SJSA1 (cell line): ENCODE data around the gene MRTFA. TPM values are rescaled to one million over a fixed set of nuclear protein-coding genes. Genes with fewer than 3 reads are reported as not detected.
"Not testable (repeated sequence)": the region's sequence is repeated elsewhere in the genome, so short reads cannot be mapped to it uniquely, and the experiment has no call there.

Experiments
- DNase-seq, 2 experiments: peaks; one replicate each; pipeline ENCODE4 v3.0.0-alpha.2; 2015 to 2020; ENCODE audit warnings: low spot score in 2 of 2, low read depth in 1 of 2
- H3K27ac ChIP-seq: fragments of 250-450 bp; sonication (Bioruptor Pico); 2 replicates; pipeline ENCODE4 v1.5.1; 2020; ENCODE audit warnings: mild to moderate bottlenecking, moderate library complexity
- H3K27me3 ChIP-seq: fragments of 250-450 bp; sonication (Bioruptor Pico); replicated peaks from 2 replicates; pipeline ENCODE4 v1.5.1; 2020; ENCODE audit warnings: mild to moderate bottlenecking, moderate library complexity
- H3K36me3 ChIP-seq: fragments of 250-450 bp; sonication (Bioruptor Pico); 2 replicates; pipeline ENCODE4 v1.5.1; 2020; ENCODE audit warnings: mild to moderate bottlenecking
- H3K4me1 ChIP-seq: fragments of 250-450 bp; sonication (Bioruptor Pico); replicated peaks from 2 replicates; pipeline ENCODE4 v1.6.1; 2021; ENCODE audit warnings: mild to moderate bottlenecking
- H3K4me3 ChIP-seq: fragments of 250-450 bp; sonication (Bioruptor Pico); 2 replicates; pipeline ENCODE4 v1.5.1; 2020; ENCODE audit warnings: mild to moderate bottlenecking
- H3K9me3 ChIP-seq: fragments of 250-450 bp; sonication (Bioruptor Pico); replicated peaks from 2 replicates; pipeline ENCODE4 v1.5.1; 2020; ENCODE audit warnings: mild to moderate bottlenecking
- total RNA-seq: library from RNA; depleted of rRNA; stranded (reverse); fragments of >200 nt; shearing (Covaris generic); gene quantifications from 2 replicates; pipeline ENCODE4 v1.2.3, GENCODE V29; 2014

Gene MRTFA
- total RNA-seq, 1 experiment from 2014 or later, result 27.8 TPM

- H3K27ac ChIP-seq, result peak overlapping the region; percentile 58
- peaks cover 8% of the 10 kb centered on the region; the same call in 1 of the 2 replicates for H3K36me3 ChIP-seq
- H3K9me3 ChIP-seq, result no peaks in the 10 kb centered on the region
- H3K27me3 ChIP-seq, result no peaks in the 10 kb centered on the region
- peaks cover 45% of the 10 kb centered on the region for H3K4me1 ChIP-seq
- H3K4me3 ChIP-seq, result no peak overlapping the region
- peak in 1 of 2 experiments; percentile 37 for DNase-seq
These were observed 100.9 kb downstream of the MRTFA start for GRCh38 chr22:40535642-40536041.

- H3K27ac ChIP-seq, result peak overlapping the region; percentile 58
- no peak for DNase-seq
- peaks cover 45% of the 10 kb centered on the region for H3K4me1 ChIP-seq
- H3K27me3 ChIP-seq, result no peaks in the 10 kb centered on the region
- no peak overlapping the region for H3K4me3 ChIP-seq
- peaks cover 8% of the 10 kb centered on the region; the same call in 1 of the 2 replicates for H3K36me3 ChIP-seq
- no peaks in the 10 kb centered on the region for H3K9me3 ChIP-seq
These were observed 101.4 kb downstream of the MRTFA start for GRCh38 chr22:40535189-40535512.

- Histone ChIP-seq H3K4me3 (no peak overlapping the region), H3K36me3 (peaks cover 8% of the 10 kb centered on the region; the same call in 1 of the 2 replicates), H3K9me3 (no peaks in the 10 kb centered on the region), H3K27ac (peak overlapping the region; percentile 58), H3K27me3 (no peaks in the 10 kb centered on the region), H3K4me1 (peaks cover 45% of the 10 kb centered on the region)
- peak; percentile 49 to 72 for DNase-seq
These were observed 101.9 kb downstream of the MRTFA start for GRCh38 chr22:40534379-40535188.

GRCh38 chr22:40533712-40534378, 102.7 kb downstream of the MRTFA start:
- Histone ChIP-seq H3K36me3 (peaks cover 8% of the 10 kb centered on the region; the same call in 1 of the 2 replicates), H3K9me3 (no peaks in the 10 kb centered on the region), H3K27me3 (no peaks in the 10 kb centered on the region), H3K4me1 (peaks cover 45% of the 10 kb centered on the region), H3K27ac (peak overlapping the region; percentile 58), H3K4me3 (peak overlapping the region; percentile 25)
- DNase-seq, result peak in 1 of 2 experiments; percentile 65

- Histone ChIP-seq H3K4me1 (peaks cover 45% of the 10 kb centered on the region), H3K27ac (no peak overlapping the region), H3K9me3 (no peaks in the 10 kb centered on the region), H3K36me3 (peaks cover 8% of the 10 kb centered on the region; the same call in 1 of the 2 replicates), H3K27me3 (no peaks in the 10 kb centered on the region), H3K4me3 (peak overlapping the region; percentile 25; the same call in 1 of the 2 replicates)
- DNase-seq, result no peak
These were observed 104.3 kb downstream of the MRTFA start for GRCh38 chr22:40531951-40532900.

GRCh38 chr22:40530391-40530790, 106.1 kb downstream of the MRTFA start:
- not testable (repeated sequence) for H3K36me3 ChIP-seq, H3K27ac ChIP-seq

GRCh38 chr22:40529821-40530220, 106.7 kb downstream of the MRTFA start:
- H3K4me1 ChIP-seq, result peaks cover 38% of the 10 kb centered on the region
- H3K27me3 ChIP-seq, result no peaks in the 10 kb centered on the region; the same call in 1 of the 2 replicates
- H3K36me3 ChIP-seq, result peaks cover 8% of the 10 kb centered on the region; the same call in 1 of the 2 replicates
- no peak for DNase-seq
- H3K27ac ChIP-seq, result no peak overlapping the region
- no peak overlapping the region for H3K4me3 ChIP-seq
- no peaks in the 10 kb centered on the region for H3K9me3 ChIP-seq

More at GRCh38 chr22:40530391-40530790, 106.1 kb downstream of the MRTFA start:
- peaks cover 41% of the 10 kb centered on the region for H3K4me1 ChIP-seq
- not testable (repeated sequence) for DNase-seq, H3K27me3 ChIP-seq, H3K4me3 ChIP-seq, H3K9me3 ChIP-seq

- 0 out of 2 replicates have a peak, but pooled peaks cover 2% of the 10 kb centered on the region for H3K36me3 ChIP-seq
- no peak for DNase-seq
- no peaks in the 10 kb centered on the region for H3K9me3 ChIP-seq
- H3K27me3 ChIP-seq, result no peaks in the 10 kb centered on the region; the same call in 1 of the 2 replicates
- H3K27ac ChIP-seq, result no peak overlapping the region
- H3K4me3 ChIP-seq, result no peak overlapping the region
- H3K4me1 ChIP-seq, result peaks cover 16% of the 10 kb centered on the region
These were observed 109.6 kb downstream of the MRTFA start for GRCh38 chr22:40526960-40527359.

DNA sequence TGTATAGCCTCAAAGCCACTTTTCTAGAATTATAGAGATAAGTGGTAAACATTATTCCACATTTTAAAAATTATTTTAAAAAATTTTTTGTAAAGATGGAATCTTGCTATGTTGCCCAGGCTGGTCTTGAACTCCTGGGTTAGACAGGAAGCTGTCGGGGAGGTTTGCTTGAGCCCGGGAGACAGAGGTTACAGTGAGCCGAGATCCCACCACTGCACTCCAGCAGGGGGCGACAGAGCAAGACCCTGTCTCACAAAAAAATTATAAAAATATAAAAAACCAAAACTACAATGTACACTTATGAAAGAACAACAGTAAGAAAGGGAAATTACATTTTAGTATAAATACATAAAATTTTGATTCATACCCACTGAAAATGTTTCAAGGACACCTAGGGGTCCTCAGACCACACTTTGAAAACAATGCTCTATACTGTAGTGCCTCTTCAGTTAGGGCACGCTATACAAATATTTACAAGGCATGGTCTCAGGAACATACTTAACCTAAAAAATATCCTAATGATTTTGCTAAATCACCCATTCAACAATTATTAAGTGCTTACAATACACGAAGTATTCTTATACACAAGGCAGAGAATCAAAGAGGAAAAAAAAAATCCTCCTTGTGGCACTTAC, 111.2 kb downstream of the MRTFA start:
- 0 out of 2 replicates have a peak, but pooled peaks cover 2% of the 10 kb centered on the region for H3K36me3 ChIP-seq
- peak; percentile 42 to 63 for DNase-seq
- no peak overlapping the region for H3K27ac ChIP-seq

GRCh38 chr22:40524392-40525249, 111.9 kb downstream of the MRTFA start:
- Histone ChIP-seq H3K4me1 (peaks cover 13% of the 10 kb centered on the region), H3K27me3 (no peaks in the 10 kb centered on the region; the same call in 1 of the 2 replicates), H3K27ac (no peak overlapping the region), H3K9me3 (no peaks in the 10 kb centered on the region), H3K4me3 (no peak overlapping the region), H3K36me3 (0 out of 2 replicates have a peak, but pooled peaks cover 2% of the 10 kb centered on the region)
- peak in 1 of 2 experiments; percentile 28 for DNase-seq

More for the DNA sequence above, 111.2 kb downstream of the MRTFA start:
- Histone ChIP-seq H3K9me3 (no peaks in the 10 kb centered on the region), H3K4me3 (no peak overlapping the region), H3K27me3 (no peaks in the 10 kb centered on the region; the same call in 1 of the 2 replicates), H3K4me1 (peaks cover 13% of the 10 kb centered on the region)

DNA sequence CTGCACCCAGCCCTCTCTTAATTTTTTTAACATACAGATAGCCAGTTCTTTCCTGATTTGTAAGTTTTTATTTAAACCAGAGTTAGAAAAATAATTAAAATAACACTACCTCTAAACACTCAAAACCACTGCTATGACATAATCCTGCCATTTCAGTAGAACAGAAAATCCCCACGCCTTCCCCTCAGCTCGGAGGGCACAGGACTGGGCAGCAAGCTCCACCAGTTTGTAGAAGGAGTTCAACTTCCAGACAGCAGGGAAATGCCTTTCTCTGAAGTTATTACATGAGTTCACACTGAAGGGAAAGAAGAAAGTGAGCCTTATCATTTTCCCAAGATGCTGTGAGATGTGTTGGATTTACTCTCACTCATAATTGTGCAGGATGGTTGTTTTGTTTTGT, 114.4 kb downstream of the MRTFA start:
- Histone ChIP-seq H3K36me3 (peaks cover 7% of the 10 kb centered on the region; the same call in 1 of the 2 replicates), H3K4me1 (peaks cover 13% of the 10 kb centered on the region), H3K27ac (no peak overlapping the region), H3K27me3 (no peaks in the 10 kb centered on the region; the same call in 1 of the 2 replicates), H3K9me3 (no peaks in the 10 kb centered on the region), H3K4me3 (no peak overlapping the region)
- no peak for DNase-seq

- Histone ChIP-seq H3K36me3 (peaks cover 7% of the 10 kb centered on the region; the same call in 1 of the 2 replicates), H3K4me1 (peaks cover 13% of the 10 kb centered on the region), H3K27me3 (no peaks in the 10 kb centered on the region; the same call in 1 of the 2 replicates), H3K9me3 (no peaks in the 10 kb centered on the region), H3K27ac (no peak overlapping the region), H3K4me3 (no peak overlapping the region)
- DNase-seq, result no peak
These were observed 115.5 kb downstream of the MRTFA start for GRCh38 chr22:40521046-40521445.
